NCI-H2227 (cell line): ENCODE measurements around the gene ZSCAN29.
A peak's percentile ranks its signal among the peaks of the same experiment; 100 is the strongest.
"Not testable (repeated sequence)": the region's sequence is repeated elsewhere in the genome, so short reads cannot be mapped to it uniquely, and the experiment has no call there.

ENCODE experiments used
- DNase-seq: peaks from one replicate; lab custom pipeline; 2025; ENCODE audit not compliant: unreplicated experiment; lab: John Stamatoyannopoulos, UW

The ZSCAN29 gene

DNA sequence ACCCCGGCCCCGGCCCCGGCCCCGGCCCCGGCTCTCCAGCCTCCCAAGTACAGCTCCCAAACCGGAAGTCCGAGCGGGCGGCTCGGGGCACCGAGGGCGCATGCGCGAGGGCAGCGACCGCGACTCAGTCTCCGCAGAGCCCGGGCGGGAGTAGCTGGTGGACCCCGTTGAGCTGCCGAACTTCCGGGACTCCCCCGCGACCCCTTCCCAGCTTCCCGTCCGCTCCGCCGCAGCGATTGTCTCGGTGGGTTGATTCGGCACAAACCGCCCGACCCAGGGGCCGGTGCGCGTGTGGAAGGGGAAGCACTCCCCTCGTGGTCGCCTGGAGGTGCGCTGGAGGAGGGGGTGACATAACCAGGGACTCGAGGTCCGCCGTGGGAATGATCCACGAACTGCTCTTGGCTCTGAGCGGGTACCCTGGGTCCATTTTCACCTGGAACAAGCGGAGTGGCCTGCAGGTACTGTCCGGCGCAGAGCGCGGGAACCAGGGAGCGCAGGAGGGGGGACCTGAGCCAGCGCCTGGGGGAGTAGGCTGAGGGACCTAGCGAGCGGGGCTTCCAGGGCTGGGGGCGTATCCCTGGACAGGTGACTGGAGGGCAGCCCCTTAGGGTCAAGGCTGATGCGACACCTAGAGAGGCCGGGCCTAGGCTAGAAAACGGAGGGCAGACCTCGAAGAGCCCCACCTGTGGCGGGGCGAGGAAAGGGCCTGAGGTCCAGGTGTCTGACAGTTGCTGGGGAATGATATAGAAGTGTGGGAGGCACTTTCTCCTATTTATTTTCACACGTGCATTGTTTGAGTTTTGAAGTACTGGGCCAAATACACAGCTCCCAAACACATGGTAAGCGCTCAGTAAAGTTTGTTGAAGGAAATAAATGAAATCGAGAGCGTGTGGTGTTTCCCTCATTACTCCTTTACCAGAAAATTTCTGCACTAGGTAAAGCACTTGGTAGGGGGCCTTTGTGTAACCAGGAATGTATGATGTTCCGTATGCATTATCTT is at the start of gene ZSCAN29, which contains the start of gene TUBGCP4:
ZSCAN29 (minus strand) TSS at position 69 of the 1,000 bp plus-strand sequence. CDS start 1,130 bp downstream, outside the sequence.
TUBGCP4 (plus strand) TSS at position 127 of the 1,000 bp plus-strand sequence; CDS start at position 381, 254 bp downstream.
- peak; percentile 88 for DNase-seq

DNA sequence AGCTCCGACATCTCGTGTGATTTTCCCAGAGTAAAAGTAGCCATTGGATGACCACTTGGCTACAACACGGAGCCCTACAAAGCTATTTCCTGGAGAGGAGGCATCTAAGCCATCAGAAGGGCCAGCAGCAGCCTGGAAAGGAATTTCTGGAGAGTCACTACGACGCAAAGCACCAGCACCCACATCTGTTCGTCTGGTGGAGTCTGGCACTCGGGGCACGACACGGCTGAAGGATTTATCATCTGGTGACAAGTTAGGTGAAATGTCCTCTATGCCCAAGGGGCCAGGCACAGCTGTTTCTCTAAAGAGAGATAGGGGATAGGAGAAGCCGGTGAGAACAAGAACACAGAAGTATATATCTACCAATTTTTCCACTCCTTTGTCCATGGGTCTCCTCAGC is 49.6 kb upstream of the ZSCAN29 start:
- no peak for DNase-seq

- no peak for DNase-seq
Observed at GRCh38 chr15:43414196-43414595, 43.4 kb upstream of the ZSCAN29 start.

DNA sequence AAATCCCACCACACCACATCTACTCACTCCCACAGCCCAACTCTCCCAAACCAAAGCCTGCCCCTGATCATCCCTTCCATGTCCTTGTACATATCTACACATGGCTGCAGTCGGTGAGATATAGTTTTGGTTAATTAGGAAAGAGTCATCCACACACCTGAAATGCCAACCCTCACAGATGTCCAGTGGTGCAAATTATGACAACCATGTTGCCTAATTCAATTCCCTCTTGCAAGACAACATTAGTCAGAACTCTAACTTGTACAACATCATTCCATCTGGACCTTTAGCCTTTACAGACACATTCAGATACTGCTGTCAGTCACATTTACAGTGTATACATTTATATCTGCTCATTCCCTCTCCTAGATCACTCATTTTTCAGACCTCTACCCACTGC is 41.3 kb upstream of the ZSCAN29 start:
- DNase-seq = no peak

- DNase-seq = no peak
Observed at GRCh38 chr15:43410572-43411214, 39.9 kb upstream of the ZSCAN29 start.

DNA sequence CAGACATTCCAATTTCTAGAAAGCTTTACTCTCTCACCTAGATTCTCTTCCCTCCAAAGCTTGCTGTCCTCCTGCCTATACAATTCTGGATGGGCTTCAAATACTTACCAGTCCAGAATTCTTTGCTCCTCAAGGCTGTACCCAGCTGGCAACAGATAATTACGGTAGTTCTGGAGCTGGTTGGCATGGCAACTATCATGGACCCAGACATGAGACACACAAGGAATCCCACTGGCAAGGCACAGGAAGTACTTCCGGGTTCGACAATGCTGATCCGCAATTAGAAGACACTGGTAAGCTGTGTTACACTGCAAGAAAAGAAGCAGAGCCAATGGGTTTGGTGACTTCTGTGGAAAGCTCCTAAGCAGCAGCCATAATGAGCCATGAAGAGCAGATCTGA is 37.9 kb upstream of the ZSCAN29 start:
- peak; percentile 45 for DNase-seq

- DNase-seq = no peak
Observed at GRCh38 chr15:43406808-43407207, 36.0 kb upstream of the ZSCAN29 start.

GRCh38 chr15:43406189-43406588 is 35.3 kb upstream of the ZSCAN29 start:
- no peak for DNase-seq

- DNase-seq = no peak
Observed at GRCh38 chr15:43404130-43404529, 33.3 kb upstream of the ZSCAN29 start.

- no peak for DNase-seq
Observed at GRCh38 chr15:43403616-43404015, 32.8 kb upstream of the ZSCAN29 start.

- no peak for DNase-seq
Observed at GRCh38 chr15:43402255-43402654, 31.4 kb upstream of the ZSCAN29 start.

DNA sequence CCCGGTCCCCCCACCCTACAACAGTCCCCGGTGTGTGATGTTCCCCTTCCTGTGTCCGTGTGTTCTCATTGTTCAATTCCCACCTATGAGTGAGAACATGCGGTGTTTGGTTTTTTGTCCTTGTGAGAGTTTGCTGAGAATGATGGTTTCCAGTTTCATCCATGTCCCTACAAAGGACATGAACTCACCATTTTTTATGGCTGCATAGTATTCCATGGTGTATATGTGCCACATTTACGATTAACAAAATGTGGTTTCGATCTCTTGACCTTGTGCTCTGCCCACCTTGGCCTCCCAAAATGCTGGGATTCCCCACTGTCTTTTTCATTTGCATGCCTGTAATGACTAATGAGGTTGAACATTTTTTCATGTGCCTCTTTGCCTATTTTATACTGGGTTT is 22.7 kb upstream of the ZSCAN29 start:
- not testable (repeated sequence) for DNase-seq

DNA sequence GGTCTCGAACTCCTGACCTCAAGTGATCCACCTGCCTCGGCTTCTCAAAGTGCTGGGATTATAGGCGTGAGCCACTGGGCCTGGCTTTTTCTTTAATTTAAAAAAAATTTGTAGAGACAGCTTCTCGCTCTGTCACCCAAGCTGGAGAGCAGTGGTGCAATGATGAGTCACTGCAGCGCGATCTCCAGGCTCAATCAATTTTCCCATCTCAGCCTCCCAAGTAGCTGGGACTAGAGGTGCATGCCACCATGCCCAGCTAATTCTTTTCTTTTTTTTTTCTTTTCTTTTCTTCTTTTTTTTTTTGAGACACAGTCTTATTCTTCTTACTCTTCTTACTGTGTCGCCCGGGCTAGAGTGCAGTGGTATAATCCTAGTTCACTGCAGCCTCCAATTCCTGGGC is 19.9 kb upstream of the ZSCAN29 start:
- no peak for DNase-seq

- DNase-seq = no peak
Observed at GRCh38 chr15:43383070-43383469, 12.2 kb upstream of the ZSCAN29 start.

GRCh38 chr15:43382310-43382709 is 11.5 kb upstream of the ZSCAN29 start:
- DNase-seq = no peak

GRCh38 chr15:43378601-43379000 is 7.8 kb upstream of the ZSCAN29 start:
- no peak for DNase-seq

DNA sequence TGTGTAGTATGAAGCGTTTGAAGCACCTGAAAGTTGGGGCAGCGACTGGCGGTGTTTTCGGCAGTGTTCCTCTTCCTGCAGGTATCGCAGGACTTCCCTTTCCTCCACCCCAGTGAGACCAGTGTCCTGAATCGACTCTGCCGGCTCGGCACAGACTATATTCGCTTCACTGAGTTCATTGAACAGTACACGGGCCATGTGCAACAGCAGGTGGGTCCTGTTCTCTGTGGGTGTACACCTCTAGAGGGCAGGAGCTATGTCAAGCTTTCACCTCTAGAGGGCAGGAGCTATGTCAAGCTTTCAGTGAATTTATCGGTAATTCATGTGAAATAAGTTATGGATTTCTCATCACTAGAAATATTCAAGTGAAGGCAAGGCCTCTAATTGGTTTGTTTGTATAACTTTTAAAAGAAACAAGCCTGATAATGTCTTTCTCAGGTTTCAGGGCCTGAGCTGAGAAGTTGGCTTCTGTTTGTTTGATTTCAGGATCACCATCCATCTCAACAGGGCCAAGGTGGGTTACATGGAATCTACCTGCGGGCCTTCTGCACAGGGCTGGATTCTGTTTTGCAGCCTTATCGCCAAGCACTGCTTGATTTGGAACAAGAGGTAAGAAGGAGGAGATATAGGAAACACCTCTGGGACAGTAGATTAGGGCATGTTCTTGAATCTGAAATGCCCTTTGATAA is 5.3 kb upstream of the ZSCAN29 start:
- peak; percentile 42 for DNase-seq

DNA sequence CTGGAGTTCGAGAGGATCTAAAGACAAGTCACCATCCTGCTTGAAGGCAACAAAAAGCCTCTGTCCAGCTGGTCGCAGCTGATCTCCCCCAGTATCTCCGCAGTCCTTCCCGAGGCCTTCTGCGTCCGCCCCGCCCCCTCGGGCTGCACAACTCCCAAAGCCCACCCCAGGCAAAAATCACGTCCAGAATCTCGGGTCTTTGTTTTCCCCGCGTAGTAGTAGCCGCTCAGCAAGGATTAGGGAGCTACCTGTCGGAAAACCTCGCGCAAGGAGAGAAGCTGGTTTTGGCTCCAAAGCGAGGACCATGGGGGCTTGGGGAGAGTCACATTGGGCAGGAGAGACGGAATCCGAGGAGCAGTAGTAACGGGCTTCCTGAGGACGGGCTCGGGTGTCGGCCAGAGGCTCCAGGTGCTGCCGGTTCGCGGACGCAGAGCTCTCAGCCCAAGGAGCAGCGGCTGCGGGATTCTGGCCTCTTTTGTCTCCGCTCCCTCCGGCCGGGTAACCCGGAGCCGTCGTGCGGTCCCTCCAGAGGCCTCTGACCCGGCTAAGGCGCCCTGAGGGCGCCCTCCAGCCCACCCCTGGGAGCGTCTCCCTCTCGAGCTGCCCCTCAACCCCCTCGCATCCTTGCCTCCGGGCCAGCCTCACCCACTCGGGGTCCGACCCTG is 401 bp downstream of the ZSCAN29 start:
- peak; percentile 20 for DNase-seq

GRCh38 chr15:43361313-43361903 is 9.4 kb downstream of the ZSCAN29 start:
- DNase-seq = no peak

DNA sequence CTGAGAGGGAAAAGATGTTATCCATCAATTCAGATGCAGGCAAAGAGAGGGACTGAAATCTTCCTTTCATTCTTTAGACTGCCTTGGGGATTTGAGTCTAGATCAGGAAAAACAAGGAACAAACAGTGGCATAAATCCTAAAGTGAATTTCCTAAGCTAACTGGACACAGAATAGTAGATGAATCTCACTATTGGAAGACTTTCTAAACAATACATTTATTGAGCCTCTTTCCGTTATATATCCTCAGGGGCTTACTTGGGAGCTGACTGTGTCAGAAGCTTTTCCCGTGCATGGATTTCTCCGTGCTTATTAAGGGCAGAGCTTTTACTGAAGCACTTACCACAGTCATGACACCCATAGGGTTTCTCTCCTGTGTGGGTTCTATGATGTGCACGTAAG is 10.0 kb downstream of the ZSCAN29 start:
- DNase-seq = no peak
